ENCODE results near the gene RSBN1L. TPM values are rescaled to one million over a fixed set of nuclear protein-coding genes. Genes with fewer than 3 reads are reported as not detected.
A peak's percentile ranks its signal among the peaks of the same experiment; 100 is the strongest.

The RSBN1L gene
- polyA plus RNA-seq, 1 of the 3 experiments (the other 2 are of a cell fraction), result 6.5 TPM

DNA sequence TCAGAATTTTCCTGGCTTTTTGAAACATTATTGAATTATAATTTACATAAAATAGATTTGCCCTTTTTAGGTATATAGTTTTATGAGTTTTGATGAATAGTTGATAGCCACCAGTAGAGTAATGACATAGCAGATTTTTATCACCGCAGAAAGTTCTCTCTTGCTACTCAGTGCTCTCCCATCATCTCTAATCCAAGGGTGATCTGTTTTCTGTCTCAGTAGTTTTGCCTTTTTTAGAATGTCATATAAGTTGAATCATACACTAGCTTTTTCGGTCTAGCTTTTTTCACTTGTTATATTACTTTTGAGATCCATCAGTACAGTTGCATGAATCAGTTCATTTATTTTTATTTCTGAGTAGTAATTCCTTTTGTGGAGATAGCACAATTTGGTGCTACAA, 17.9 kb downstream of the RSBN1L start:
- Histone ChIP-seq H3K4me2 (peak overlapping the region; percentile 70), H3K9me3 (no peaks in the 10 kb centered on the region), H3K27ac (ENCODE audit: low read depth in 2 of 2, low read length in 1 of 2) (peak overlapping the region; percentile 60 to 90), H3K9me2 (no peaks in the 10 kb centered on the region), H4K20me1 (ENCODE audit: insufficient read depth) (peaks cover 9% of the 10 kb centered on the region), H3F3A (replicated peaks; ENCODE audit: insufficient read depth) (peaks cover 24% of the 10 kb centered on the region), H3K4me1 (ENCODE audit: control insufficient read depth in 1 of 2, insufficient read depth in 2 of 2, low read depth in 1 of 2, low read length in 1 of 2) (peaks cover 5% of the 10 kb centered on the region in 2 experiments; a peak in 3 of 4 replicates), H3K36me3 (replicated peaks in 1 of 2; ENCODE audit: control insufficient read depth in 1 of 2, insufficient read depth in 2 of 2, low read length in 1 of 2) (peaks cover 0 to 11% of the 10 kb centered on the region in 2 experiments), H3K27me3 (ENCODE audit: insufficient read depth) (no peaks in the 10 kb centered on the region), H2AFZ (ENCODE audit: low read depth) (no peak overlapping the region), H3K9ac (peak overlapping the region; percentile 1; the same call in 1 of the 2 replicates), H3K79me2 (ENCODE audit: insufficient read depth) (peaks cover 90% of the 10 kb centered on the region), H3K4me3 (ENCODE audit: low read depth in 2 of 2, low read length in 1 of 2) (no peak overlapping the region)
- WGBS (ENCODE audit: low lambda C conversion rate), result 15% methylated on average over 2 of the region's 2 CpGs
- POLR2A ChIA-PET, result interaction anchor here (1.2 kb wide), 1 partner anchor 14 kb away, joined by 5 read pairs; no protein-coding TSS in a partner anchor
- peak; percentile 36 for DNase-seq
- CTCF ChIA-PET, result interaction anchor here (1.6 kb wide), 1 partner anchor 12 kb away, joined by 4 read pairs; no protein-coding TSS in a partner anchor
- TF ChIP-seq FOXM1 (IDR thresholded peaks at IDR 0.05; ENCODE audit: low read depth), result 0 out of 2 replicates have a peak, but pooled peaks have one; percentile 15
- no peak for TF ChIP-seq GABPA (IDR thresholded peaks at IDR 0.05; ENCODE audit: low read depth)
- TF ChIP-seq FOSL2 (IDR thresholded peaks at IDR 0.05; ENCODE audit: borderline replicate concordance, low read depth), result peak; percentile 87
- no peak for TF ChIP-seq MXI1 (IDR thresholded peaks at IDR 0.05; ENCODE audit: low read depth, low read length)
- TF ChIP-seq GATA2 (CRISPR knock-in tag; IDR thresholded peaks at IDR 0.05), result peak; percentile 38; the same call in 1 of the 2 replicates
- no peak for TF ChIP-seq ELF1 (IDR thresholded peaks at IDR 0.05)
- TF ChIP-seq EZH2phosphoT487 (IDR thresholded peaks at IDR 0.05; ENCODE audit: borderline replicate concordance, low read depth), result no peak
- no peak for TF ChIP-seq SMC3 (IDR thresholded peaks at IDR 0.05; ENCODE audit: low read depth, low read length)
- TF ChIP-seq FOXJ3 (CRISPR knock-in tag; IDR thresholded peaks at IDR 0.05), result no peak
- TF ChIP-seq, protein P1, sequence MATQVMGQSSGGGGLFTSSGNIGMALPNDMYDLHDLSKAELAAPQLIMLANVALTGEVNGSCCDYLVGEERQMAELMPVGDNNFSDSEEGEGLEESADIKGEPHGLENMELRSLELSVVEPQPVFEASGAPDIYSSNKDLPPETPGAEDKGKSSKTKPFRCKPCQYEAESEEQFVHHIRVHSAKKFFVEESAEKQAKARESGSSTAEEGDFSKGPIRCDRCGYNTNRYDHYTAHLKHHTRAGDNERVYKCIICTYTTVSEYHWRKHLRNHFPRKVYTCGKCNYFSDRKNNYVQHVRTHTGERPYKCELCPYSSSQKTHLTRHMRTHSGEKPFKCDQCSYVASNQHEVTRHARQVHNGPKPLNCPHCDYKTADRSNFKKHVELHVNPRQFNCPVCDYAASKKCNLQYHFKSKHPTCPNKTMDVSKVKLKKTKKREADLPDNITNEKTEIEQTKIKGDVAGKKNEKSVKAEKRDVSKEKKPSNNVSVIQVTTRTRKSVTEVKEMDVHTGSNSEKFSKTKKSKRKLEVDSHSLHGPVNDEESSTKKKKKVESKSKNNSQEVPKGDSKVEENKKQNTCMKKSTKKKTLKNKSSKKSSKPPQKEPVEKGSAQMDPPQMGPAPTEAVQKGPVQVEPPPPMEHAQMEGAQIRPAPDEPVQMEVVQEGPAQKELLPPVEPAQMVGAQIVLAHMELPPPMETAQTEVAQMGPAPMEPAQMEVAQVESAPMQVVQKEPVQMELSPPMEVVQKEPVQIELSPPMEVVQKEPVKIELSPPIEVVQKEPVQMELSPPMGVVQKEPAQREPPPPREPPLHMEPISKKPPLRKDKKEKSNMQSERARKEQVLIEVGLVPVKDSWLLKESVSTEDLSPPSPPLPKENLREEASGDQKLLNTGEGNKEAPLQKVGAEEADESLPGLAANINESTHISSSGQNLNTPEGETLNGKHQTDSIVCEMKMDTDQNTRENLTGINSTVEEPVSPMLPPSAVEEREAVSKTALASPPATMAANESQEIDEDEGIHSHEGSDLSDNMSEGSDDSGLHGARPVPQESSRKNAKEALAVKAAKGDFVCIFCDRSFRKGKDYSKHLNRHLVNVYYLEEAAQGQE (IDR thresholded peaks at IDR 0.05; ENCODE audit: low read depth, low read length), result no peak
- TF ChIP-seq, protein P2, sequence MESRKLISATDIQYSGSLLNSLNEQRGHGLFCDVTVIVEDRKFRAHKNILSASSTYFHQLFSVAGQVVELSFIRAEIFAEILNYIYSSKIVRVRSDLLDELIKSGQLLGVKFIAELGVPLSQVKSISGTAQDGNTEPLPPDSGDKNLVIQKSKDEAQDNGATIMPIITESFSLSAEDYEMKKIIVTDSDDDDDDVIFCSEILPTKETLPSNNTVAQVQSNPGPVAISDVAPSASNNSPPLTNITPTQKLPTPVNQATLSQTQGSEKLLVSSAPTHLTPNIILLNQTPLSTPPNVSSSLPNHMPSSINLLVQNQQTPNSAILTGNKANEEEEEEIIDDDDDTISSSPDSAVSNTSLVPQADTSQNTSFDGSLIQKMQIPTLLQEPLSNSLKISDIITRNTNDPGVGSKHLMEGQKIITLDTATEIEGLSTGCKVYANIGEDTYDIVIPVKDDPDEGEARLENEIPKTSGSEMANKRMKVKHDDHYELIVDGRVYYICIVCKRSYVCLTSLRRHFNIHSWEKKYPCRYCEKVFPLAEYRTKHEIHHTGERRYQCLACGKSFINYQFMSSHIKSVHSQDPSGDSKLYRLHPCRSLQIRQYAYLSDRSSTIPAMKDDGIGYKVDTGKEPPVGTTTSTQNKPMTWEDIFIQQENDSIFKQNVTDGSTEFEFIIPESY (IDR thresholded peaks at IDR 0.05; ENCODE audit: borderline replicate concordance, low read depth), result no peak
- peak; percentile 81 for TF ChIP-seq TEAD4 (IDR thresholded peaks at IDR 0.05; ENCODE audit: borderline replicate concordance, insufficient read depth)
- TF ChIP-seq, protein P3, sequence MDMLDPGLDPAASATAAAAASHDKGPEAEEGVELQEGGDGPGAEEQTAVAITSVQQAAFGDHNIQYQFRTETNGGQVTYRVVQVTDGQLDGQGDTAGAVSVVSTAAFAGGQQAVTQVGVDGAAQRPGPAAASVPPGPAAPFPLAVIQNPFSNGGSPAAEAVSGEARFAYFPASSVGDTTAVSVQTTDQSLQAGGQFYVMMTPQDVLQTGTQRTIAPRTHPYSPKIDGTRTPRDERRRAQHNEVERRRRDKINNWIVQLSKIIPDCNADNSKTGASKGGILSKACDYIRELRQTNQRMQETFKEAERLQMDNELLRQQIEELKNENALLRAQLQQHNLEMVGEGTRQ (IDR thresholded peaks at IDR 0.05; ENCODE audit: borderline replicate concordance, low read depth, low read length), result no peak
- TF ChIP-seq RCOR1 (IDR thresholded peaks at IDR 0.05; ENCODE audit: low read length), result peak; percentile 31; the same call in 1 of the 2 replicates
- TF ChIP-seq TAF1 (IDR thresholded peaks at IDR 0.05; ENCODE audit: borderline replicate concordance, low read depth, low read length), result no peak
- no peak for TF ChIP-seq SIN3A (IDR thresholded peaks at IDR 0.05; ENCODE audit: borderline replicate concordance, low read depth, low read length)
- peak; percentile 48; the same call in 1 of the 2 replicates for TF ChIP-seq NFIC (IDR thresholded peaks at IDR 0.05; ENCODE audit: borderline replicate concordance)
- peak; percentile 55 to 76; a peak in 3 of 4 replicates for TF ChIP-seq EP300 (IDR thresholded peaks at IDR 0.05; ENCODE audit: borderline replicate concordance in 1 of 2, low read depth in 1 of 2, low read length in 1 of 2)
- TF ChIP-seq TCF12 (IDR thresholded peaks at IDR 0.05), result peak; percentile 99
- TF ChIP-seq RAD21 (IDR thresholded peaks at IDR 0.05; ENCODE audit: low read length), result no peak
- peak; percentile 89 for TF ChIP-seq POLR2AphosphoS5 (IDR thresholded peaks at IDR 0.05; ENCODE audit: low read depth, low read length)
- TF ChIP-seq RXRA (IDR thresholded peaks at IDR 0.05; ENCODE audit: borderline replicate concordance, low read depth), result peak; percentile 75; the same call in 1 of the 2 replicates
- TF ChIP-seq, protein P4, sequence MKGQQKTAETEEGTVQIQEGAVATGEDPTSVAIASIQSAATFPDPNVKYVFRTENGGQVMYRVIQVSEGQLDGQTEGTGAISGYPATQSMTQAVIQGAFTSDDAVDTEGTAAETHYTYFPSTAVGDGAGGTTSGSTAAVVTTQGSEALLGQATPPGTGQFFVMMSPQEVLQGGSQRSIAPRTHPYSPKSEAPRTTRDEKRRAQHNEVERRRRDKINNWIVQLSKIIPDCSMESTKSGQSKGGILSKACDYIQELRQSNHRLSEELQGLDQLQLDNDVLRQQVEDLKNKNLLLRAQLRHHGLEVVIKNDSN (IDR thresholded peaks at IDR 0.05; ENCODE audit: borderline replicate concordance, low read depth), result 0 out of 2 replicates have a peak, but pooled peaks have one; percentile 48
- peak; percentile 66; the same call in 1 of the 2 replicates for TF ChIP-seq MEF2A (IDR thresholded peaks at IDR 0.05; ENCODE audit: borderline replicate concordance, low read depth)
- TF ChIP-seq, protein P5, sequence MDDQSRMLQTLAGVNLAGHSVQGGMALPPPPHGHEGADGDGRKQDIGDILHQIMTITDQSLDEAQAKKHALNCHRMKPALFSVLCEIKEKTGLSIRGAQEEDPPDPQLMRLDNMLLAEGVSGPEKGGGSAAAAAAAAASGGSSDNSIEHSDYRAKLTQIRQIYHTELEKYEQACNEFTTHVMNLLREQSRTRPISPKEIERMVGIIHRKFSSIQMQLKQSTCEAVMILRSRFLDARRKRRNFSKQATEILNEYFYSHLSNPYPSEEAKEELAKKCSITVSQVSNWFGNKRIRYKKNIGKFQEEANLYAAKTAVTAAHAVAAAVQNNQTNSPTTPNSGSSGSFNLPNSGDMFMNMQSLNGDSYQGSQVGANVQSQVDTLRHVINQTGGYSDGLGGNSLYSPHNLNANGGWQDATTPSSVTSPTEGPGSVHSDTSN (IDR thresholded peaks at IDR 0.05), result peak; percentile 95
- TF ChIP-seq YY1 (IDR thresholded peaks at IDR 0.05; ENCODE audit: low read depth), result no peak
- no peak for TF ChIP-seq RFX5 (IDR thresholded peaks at IDR 0.05; ENCODE audit: low read length)
